ENCODE results near the gene GPR146. TPM values are rescaled to one million over a fixed set of nuclear protein-coding genes. Genes with fewer than 3 reads are reported as not detected.

Gene GPR146
- total and polyA plus RNA-seq, 2 of the 8 experiments (the other 6 are each of a cell fraction or from before 2014, with no cell fraction given), result 1.8 to 2.7 TPM

DNA sequence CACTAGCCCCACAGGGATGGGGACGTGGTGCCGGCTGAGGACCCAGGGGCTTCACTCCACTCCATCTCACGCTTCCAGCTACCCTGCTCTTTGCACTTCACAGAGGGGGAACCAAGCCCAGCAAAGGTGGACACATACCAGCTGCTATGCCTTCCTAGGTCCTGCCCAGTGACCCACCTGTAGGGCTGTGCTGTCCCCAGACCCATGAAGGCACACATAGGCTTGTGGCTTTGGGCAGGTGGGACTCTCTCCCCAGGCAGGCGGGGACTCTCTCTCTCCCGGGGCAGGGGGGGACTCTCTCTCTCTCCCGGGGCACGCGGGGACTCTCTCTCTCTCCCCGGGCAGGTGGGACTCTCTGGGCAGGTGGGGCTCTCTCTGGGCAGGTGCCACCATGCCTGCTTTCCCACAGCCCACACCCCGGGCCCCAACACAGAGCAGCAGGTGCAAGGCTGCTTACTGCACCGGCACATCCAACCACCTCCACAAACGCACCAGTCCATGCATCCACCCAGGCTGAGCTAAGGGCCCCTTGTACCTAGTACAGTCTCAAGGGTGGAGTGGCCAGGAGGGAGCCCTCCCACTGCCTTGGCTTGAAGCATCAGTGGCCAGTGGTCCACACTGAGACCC, 13.8 kb upstream of the GPR146 start (continued):
- TF ChIP-seq, protein P1, sequence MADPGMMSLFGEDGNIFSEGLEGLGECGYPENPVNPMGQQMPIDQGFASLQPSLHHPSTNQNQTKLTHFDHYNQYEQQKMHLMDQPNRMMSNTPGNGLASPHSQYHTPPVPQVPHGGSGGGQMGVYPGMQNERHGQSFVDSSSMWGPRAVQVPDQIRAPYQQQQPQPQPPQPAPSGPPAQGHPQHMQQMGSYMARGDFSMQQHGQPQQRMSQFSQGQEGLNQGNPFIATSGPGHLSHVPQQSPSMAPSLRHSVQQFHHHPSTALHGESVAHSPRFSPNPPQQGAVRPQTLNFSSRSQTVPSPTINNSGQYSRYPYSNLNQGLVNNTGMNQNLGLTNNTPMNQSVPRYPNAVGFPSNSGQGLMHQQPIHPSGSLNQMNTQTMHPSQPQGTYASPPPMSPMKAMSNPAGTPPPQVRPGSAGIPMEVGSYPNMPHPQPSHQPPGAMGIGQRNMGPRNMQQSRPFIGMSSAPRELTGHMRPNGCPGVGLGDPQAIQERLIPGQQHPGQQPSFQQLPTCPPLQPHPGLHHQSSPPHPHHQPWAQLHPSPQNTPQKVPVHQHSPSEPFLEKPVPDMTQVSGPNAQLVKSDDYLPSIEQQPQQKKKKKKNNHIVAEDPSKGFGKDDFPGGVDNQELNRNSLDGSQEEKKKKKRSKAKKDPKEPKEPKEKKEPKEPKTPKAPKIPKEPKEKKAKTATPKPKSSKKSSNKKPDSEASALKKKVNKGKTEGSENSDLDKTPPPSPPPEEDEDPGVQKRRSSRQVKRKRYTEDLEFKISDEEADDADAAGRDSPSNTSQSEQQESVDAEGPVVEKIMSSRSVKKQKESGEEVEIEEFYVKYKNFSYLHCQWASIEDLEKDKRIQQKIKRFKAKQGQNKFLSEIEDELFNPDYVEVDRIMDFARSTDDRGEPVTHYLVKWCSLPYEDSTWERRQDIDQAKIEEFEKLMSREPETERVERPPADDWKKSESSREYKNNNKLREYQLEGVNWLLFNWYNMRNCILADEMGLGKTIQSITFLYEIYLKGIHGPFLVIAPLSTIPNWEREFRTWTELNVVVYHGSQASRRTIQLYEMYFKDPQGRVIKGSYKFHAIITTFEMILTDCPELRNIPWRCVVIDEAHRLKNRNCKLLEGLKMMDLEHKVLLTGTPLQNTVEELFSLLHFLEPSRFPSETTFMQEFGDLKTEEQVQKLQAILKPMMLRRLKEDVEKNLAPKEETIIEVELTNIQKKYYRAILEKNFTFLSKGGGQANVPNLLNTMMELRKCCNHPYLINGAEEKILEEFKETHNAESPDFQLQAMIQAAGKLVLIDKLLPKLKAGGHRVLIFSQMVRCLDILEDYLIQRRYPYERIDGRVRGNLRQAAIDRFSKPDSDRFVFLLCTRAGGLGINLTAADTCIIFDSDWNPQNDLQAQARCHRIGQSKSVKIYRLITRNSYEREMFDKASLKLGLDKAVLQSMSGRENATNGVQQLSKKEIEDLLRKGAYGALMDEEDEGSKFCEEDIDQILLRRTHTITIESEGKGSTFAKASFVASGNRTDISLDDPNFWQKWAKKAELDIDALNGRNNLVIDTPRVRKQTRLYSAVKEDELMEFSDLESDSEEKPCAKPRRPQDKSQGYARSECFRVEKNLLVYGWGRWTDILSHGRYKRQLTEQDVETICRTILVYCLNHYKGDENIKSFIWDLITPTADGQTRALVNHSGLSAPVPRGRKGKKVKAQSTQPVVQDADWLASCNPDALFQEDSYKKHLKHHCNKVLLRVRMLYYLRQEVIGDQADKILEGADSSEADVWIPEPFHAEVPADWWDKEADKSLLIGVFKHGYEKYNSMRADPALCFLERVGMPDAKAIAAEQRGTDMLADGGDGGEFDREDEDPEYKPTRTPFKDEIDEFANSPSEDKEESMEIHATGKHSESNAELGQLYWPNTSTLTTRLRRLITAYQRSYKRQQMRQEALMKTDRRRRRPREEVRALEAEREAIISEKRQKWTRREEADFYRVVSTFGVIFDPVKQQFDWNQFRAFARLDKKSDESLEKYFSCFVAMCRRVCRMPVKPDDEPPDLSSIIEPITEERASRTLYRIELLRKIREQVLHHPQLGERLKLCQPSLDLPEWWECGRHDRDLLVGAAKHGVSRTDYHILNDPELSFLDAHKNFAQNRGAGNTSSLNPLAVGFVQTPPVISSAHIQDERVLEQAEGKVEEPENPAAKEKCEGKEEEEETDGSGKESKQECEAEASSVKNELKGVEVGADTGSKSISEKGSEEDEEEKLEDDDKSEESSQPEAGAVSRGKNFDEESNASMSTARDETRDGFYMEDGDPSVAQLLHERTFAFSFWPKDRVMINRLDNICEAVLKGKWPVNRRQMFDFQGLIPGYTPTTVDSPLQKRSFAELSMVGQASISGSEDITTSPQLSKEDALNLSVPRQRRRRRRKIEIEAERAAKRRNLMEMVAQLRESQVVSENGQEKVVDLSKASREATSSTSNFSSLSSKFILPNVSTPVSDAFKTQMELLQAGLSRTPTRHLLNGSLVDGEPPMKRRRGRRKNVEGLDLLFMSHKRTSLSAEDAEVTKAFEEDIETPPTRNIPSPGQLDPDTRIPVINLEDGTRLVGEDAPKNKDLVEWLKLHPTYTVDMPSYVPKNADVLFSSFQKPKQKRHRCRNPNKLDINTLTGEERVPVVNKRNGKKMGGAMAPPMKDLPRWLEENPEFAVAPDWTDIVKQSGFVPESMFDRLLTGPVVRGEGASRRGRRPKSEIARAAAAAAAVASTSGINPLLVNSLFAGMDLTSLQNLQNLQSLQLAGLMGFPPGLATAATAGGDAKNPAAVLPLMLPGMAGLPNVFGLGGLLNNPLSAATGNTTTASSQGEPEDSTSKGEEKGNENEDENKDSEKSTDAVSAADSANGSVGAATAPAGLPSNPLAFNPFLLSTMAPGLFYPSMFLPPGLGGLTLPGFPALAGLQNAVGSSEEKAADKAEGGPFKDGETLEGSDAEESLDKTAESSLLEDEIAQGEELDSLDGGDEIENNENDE (IDR thresholded peaks at IDR 0.05; ENCODE audit: insufficient replicate concordance, low read length), result no peak

Data from H1 (cell line).